ENCODE data around the gene VPS45. TPM values are rescaled to one million over a fixed set of nuclear protein-coding genes. Genes with fewer than 3 reads are reported as not detected.

Gene VPS45
- total and polyA plus RNA-seq, 2 of the 8 experiments (the other 6 are each of a cell fraction or from before 2014, with no cell fraction given): 19.1 to 27.6 TPM

GRCh38 chr1:150126811-150127210 is 59.2 kb downstream of the VPS45 start:
- CTCF ChIA-PET (ENCODE audit: partially characterized antibody): interaction anchor here (1.4 kb wide), 1 partner anchor 16 kb away, joined by 5 read pairs; no protein-coding TSS in a partner anchor

More at GRCh38 chr1:150126811-150127210, 59.2 kb downstream of the VPS45 start:
- no peak for DNase-seq (ENCODE audit: low read depth in 1 of 2, low spot score in 2 of 2)
- H3K27ac ChIP-seq (ENCODE audit: low read depth, low read length): no peak overlapping the region
- no peak for FAIRE-seq
- no peak overlapping the region for H3K4me2 ChIP-seq (ENCODE audit: insufficient read depth in 1 of 2, low read depth in 2 of 2, low read length in 2 of 2)
- WGBS, 2 experiments (ENCODE audit: extremely low coverage in 1 of 2, insufficient coverage in 1 of 2, insufficient read length in 1 of 2, insufficient replicate concordance in 2 of 2, low coverage in 1 of 2, low lambda C conversion rate in 2 of 2, missing lambda C conversion rate in 1 of 2): 89% methylated on average over 2 of the region's 2 CpGs; no CpG with 5 or more reads in 1 of the 2 experiments
- no peak overlapping the region for H2BK15ac ChIP-seq (ENCODE audit: low read length)
- no peaks in the 10 kb centered on the region for H3K79me1 ChIP-seq (ENCODE audit: low read depth, low read length)
- no peaks in the 10 kb centered on the region for H3K23me2 ChIP-seq (ENCODE audit: low read depth, low read length)
- no peak overlapping the region for H2BK20ac ChIP-seq (ENCODE audit: low read length)
- H4K8ac ChIP-seq (ENCODE audit: extremely low read depth, insufficient read depth, low read length): no peak overlapping the region
- no peaks in the 10 kb centered on the region for H3K27me3 ChIP-seq (replicated peaks in 1 of 4; ENCODE audit: control insufficient read depth in 3 of 4, extremely low read depth in 1 of 4, insufficient read depth in 3 of 4, low read length in 3 of 4)
- no peak overlapping the region for H4K5ac ChIP-seq (ENCODE audit: insufficient read length, low read depth, low read length)
- H3K36me3 ChIP-seq (ENCODE audit: control insufficient read depth in 2 of 4, insufficient read depth in 4 of 4, low read length in 3 of 4): no peaks in the 10 kb centered on the region; a peak in 1 of 8 replicates
- no peak overlapping the region for H2BK5ac ChIP-seq (ENCODE audit: low read depth, low read length)
- H4K20me1 ChIP-seq (replicated peaks in 1 of 2; ENCODE audit: control insufficient read depth in 1 of 2, insufficient read depth in 2 of 2, low read length in 2 of 2): no peaks in the 10 kb centered on the region
- H3K79me2 ChIP-seq (ENCODE audit: control insufficient read depth in 1 of 2, insufficient read depth in 2 of 2, low read length in 2 of 2): no peaks in the 10 kb centered on the region
- POLR2A ChIA-PET (ENCODE audit: partially characterized antibody): no interaction called here
- H3K4ac ChIP-seq (replicated peaks; ENCODE audit: insufficient read length, low read depth, low read length): no peak overlapping the region
- no peak overlapping the region for H3K18ac ChIP-seq (ENCODE audit: extremely low read depth, low read length)
- no peaks in the 10 kb centered on the region for H3K4me1 ChIP-seq (replicated peaks in 1 of 4; ENCODE audit: control insufficient read depth in 3 of 4, insufficient read depth in 4 of 4, low read length in 3 of 4)
- no peak overlapping the region for H3K4me3 ChIP-seq (ENCODE audit: extremely low read depth in 1 of 4, insufficient read depth in 2 of 4, low read depth in 3 of 4, low read length in 4 of 4)
- no peak overlapping the region for H2BK12ac ChIP-seq (ENCODE audit: low read depth, low read length)
- no peak overlapping the region for H3K23ac ChIP-seq (ENCODE audit: insufficient read length)
- H2AFZ ChIP-seq (ENCODE audit: low read length): no peak overlapping the region
- H2BK120ac ChIP-seq (replicated peaks; ENCODE audit: low read depth, low read length): no peak overlapping the region
- H3K56ac ChIP-seq (replicated peaks; ENCODE audit: insufficient read length, low read depth, low read length): no peak overlapping the region
- no peak overlapping the region for H2AK5ac ChIP-seq (ENCODE audit: low read depth, low read length)
- H3K9ac ChIP-seq (replicated peaks in 1 of 4; ENCODE audit: extremely low read depth in 1 of 4, low read depth in 3 of 4, low read length in 3 of 4): no peak overlapping the region
- H4K91ac ChIP-seq (replicated peaks; ENCODE audit: insufficient read length, low read length): no peak overlapping the region
- no peak overlapping the region for H3K14ac ChIP-seq (ENCODE audit: insufficient read length)
- H3K9me3 ChIP-seq (ENCODE audit: insufficient read depth in 2 of 2, low read depth in 1 of 2, low read length in 1 of 2): no peaks in the 10 kb centered on the region

All from H1 (cell line).